NCI-H774 (cell line): ENCODE data around the gene PITPNC1.
"Not testable (repeated sequence)": the region's sequence is repeated elsewhere in the genome, so short reads cannot be mapped to it uniquely, and the experiment has no call there.

Experiments used
- DNase-seq: peaks from one replicate; lab custom pipeline; 2025; lab: John Stamatoyannopoulos, UW

PITPNC1 gene

GRCh38 chr17:67687511-67687910, 310.4 kb downstream of the PITPNC1 start:
- no peak for DNase-seq

GRCh38 chr17:67689534-67690177, 312.6 kb downstream of the PITPNC1 start:
- DNase-seq, result peak; percentile 71

GRCh38 chr17:67693811-67694210, 316.7 kb downstream of the PITPNC1 start:
- no peak for DNase-seq

- no peak for DNase-seq
Measured at GRCh38 chr17:67696347-67696746, 319.3 kb downstream of the PITPNC1 start.

GRCh38 chr17:67696853-67697498, 319.9 kb downstream of the PITPNC1 start:
- peak; percentile 22 for DNase-seq

GRCh38 chr17:67700037-67700724, 323.1 kb downstream of the PITPNC1 start:
- peak; percentile 49 for DNase-seq

GRCh38 chr17:67700725-67701119, 323.6 kb downstream of the PITPNC1 start:
- DNase-seq, result no peak

- not testable (repeated sequence) for DNase-seq
Measured at GRCh38 chr17:67702861-67703260, 325.8 kb downstream of the PITPNC1 start.

GRCh38 chr17:67707442-67707841, 330.4 kb downstream of the PITPNC1 start:
- DNase-seq, result peak; percentile 18

- DNase-seq, result no peak
Measured at GRCh38 chr17:67708378-67708777, 331.3 kb downstream of the PITPNC1 start.

- DNase-seq, result no peak
Measured at GRCh38 chr17:67711916-67712315, 334.8 kb downstream of the PITPNC1 start.

- DNase-seq, result no peak
Measured at GRCh38 chr17:67712375-67712774, 335.3 kb downstream of the PITPNC1 start.

GRCh38 chr17:67713169-67713568, 336.1 kb downstream of the PITPNC1 start:
- no peak for DNase-seq

- DNase-seq, result no peak
Measured at GRCh38 chr17:67716405-67716798, 339.3 kb downstream of the PITPNC1 start.

GRCh38 chr17:67717192-67717623, 340.1 kb downstream of the PITPNC1 start:
- peak; percentile 38 for DNase-seq

- DNase-seq, result peak; percentile 100
Measured at GRCh38 chr17:67717624-67718324, 340.7 kb downstream of the PITPNC1 start, which contains the start of gene NOL11. TSS of gene NOL11 (plus strand) at chr17:67717936. CDS start at chr17:67717948, 12 bp downstream.

GRCh38 chr17:67718325-67718941, 341.4 kb downstream of the PITPNC1 start:
- DNase-seq, result no peak

GRCh38 chr17:67725373-67725791, 348.3 kb downstream of the PITPNC1 start:
- no peak for DNase-seq

GRCh38 chr17:67725807-67726206, 348.7 kb downstream of the PITPNC1 start:
- DNase-seq, result no peak

GRCh38 chr17:67727152-67728039, 350.3 kb downstream of the PITPNC1 start:
- DNase-seq, result not testable (repeated sequence)

- no peak for DNase-seq
Measured at GRCh38 chr17:67729903-67730302, 352.8 kb downstream of the PITPNC1 start.
